Left renal cortex interstitium (tissue), 4 donors: ENCODE results near the gene SIGLEC14. TPM values are rescaled to one million over a fixed set of nuclear protein-coding genes. Genes with fewer than 3 reads are reported as not detected.

Experiments
- polyA plus RNA-seq, 4 donors: library from polyadenylated mRNA; unstranded; fragments of 120-200 nt; gene quantifications; one replicate each; pipeline ENCODE4 v1.2.1, GENCODE V29; 2013; ENCODE audit not compliant: insufficient read length in 4 of 4

The SIGLEC14 gene
- polyA plus RNA-seq, 4 donors: 0.94 to 1.1 (median 1.1) TPM; not detected in 1

Other genes with a start within 250 kb of the SIGLEC14 start
- gene SIGLEC10, start 229.2 kb downstream of the SIGLEC14 start, polyA plus RNA-seq: 1 to 10 TPM in 2 of 4 donors, under 1 TPM in 2; 0.76 to 2.1 (median 1.2) TPM
- gene SIGLEC8, start 188.4 kb downstream of the SIGLEC14 start, polyA plus RNA-seq: under 1 TPM in 2 of 4 donors, not detected in 2; 0.04 to 0.07 TPM
- gene CEACAM18, start 168.3 kb downstream of the SIGLEC14 start, polyA plus RNA-seq: not detected
- gene SIGLEC12, start 145.0 kb downstream of the SIGLEC14 start, polyA plus RNA-seq: under 1 TPM in 3 of 4 donors, not detected in 1; 0.07 to 0.40 (median 0.08) TPM
- gene SIGLEC6, start 115.2 kb downstream of the SIGLEC14 start, polyA plus RNA-seq: under 1 TPM; 0.10 to 0.52 (median 0.18) TPM
- 10 to 100 TPM; 16.8 to 17.7 (median 17.2) TPM for gene ZNF175, start 75.5 kb downstream of the SIGLEC14 start, polyA plus RNA-seq
- gene SIGLEC5, start 16.4 kb downstream of the SIGLEC14 start, polyA plus RNA-seq: under 1 TPM in 2 of 4 donors, not detected in 2; 0.25 to 0.33 TPM
- 10 to 100 TPM; 12.2 to 31.1 (median 21.8) TPM for gene SPACA6, start 46.5 kb upstream of the SIGLEC14 start, polyA plus RNA-seq
- gene HAS1, start 77.2 kb upstream of the SIGLEC14 start, polyA plus RNA-seq: under 1 TPM in 2 of 4 donors, not detected in 2; 0.07 TPM
- gene FPR1, start 105.1 kb upstream of the SIGLEC14 start, polyA plus RNA-seq: 1 to 10 TPM in 2 of 4 donors, under 1 TPM in 2; 0.70 to 3.0 (median 1.2) TPM
- gene FPR2, start 114.4 kb upstream of the SIGLEC14 start, polyA plus RNA-seq: under 1 TPM in 3 of 4 donors, not detected in 1; 0.17 to 0.26 (median 0.24) TPM
- gene FPR3, start 148.3 kb upstream of the SIGLEC14 start, polyA plus RNA-seq: under 1 TPM; 0.18 to 0.51 (median 0.25) TPM
- 10 to 100 TPM; 29.2 to 55.8 (median 50.7) TPM for gene ZNF577, start 241.1 kb upstream of the SIGLEC14 start, polyA plus RNA-seq